ENCODE results near the gene VAPB. TPM values are rescaled to one million over a fixed set of nuclear protein-coding genes. Genes with fewer than 3 reads are reported as not detected.
"Not testable (repeated sequence)": the region's sequence is repeated elsewhere in the genome, so short reads cannot be mapped to it uniquely, and the experiment has no call there.

Gene VAPB
- polyA plus RNA-seq, 3 donors, result 51.8 to 59.3 (median 58.2) TPM

- no peak for DNase-seq (ENCODE audit: extremely low read depth in 1 of 11, low read depth in 9 of 11, low spot score in 4 of 11)
Measured at GRCh38 chr20:58398254-58398653, 9.2 kb downstream of the VAPB start.

DNA sequence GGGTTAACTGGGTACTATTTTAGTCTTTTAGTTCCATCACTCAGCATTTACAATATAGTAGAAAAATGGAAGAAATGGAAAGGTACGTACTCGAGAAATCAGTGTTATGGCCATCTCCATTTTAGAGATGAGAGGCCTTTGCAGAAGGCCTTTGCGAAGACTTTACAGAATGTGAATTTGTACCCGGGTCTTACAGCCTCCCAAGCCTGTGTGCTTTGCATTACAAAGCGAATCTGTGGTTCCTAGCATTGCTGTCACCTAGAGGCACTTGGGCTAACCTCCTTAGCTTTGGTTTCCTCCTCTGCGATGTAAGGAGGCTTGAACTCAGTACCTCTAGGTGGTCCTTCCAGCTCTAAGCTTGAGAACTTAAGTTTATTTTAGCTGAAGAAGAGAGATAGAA is 10.9 kb downstream of the VAPB start:
- no peak for DNase-seq (ENCODE audit: extremely low read depth in 1 of 11, low read depth in 9 of 11, low spot score in 4 of 11)

GRCh38 chr20:58401162-58401561 is 12.1 kb downstream of the VAPB start:
- no peak for DNase-seq (ENCODE audit: extremely low read depth in 1 of 11, low read depth in 9 of 11, low spot score in 4 of 11)

DNA sequence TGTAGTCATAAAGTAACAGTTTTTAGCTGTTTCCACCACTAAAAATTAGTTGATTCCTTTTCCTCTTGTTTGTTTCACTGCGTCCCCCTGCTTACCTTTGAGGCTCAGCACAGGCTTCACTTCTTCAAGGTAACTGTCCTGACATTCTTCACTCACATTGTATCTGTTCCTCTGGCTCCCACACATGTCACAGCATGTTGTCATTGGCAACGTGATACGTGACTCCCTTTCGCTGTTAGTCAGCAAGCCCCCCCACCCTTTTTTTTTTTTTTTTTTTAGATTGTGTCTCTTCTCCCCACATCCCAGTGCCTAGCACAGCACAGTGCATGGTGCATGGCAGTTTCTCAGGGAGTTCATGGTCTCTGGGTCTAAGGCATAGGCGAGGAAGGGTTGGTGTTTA is 13.3 kb downstream of the VAPB start:
- DNase-seq (ENCODE audit: extremely low read depth in 1 of 11, low read depth in 9 of 11, low spot score in 4 of 11), result no peak

GRCh38 chr20:58402827-58403226 is 13.8 kb downstream of the VAPB start:
- no peak for DNase-seq (ENCODE audit: extremely low read depth in 1 of 11, low read depth in 9 of 11, low spot score in 4 of 11)

GRCh38 chr20:58403272-58403671 is 14.2 kb downstream of the VAPB start:
- no peak for DNase-seq (ENCODE audit: extremely low read depth in 1 of 11, low read depth in 9 of 11, low spot score in 4 of 11)

GRCh38 chr20:58405504-58406291 is 16.7 kb downstream of the VAPB start:
- no peak for DNase-seq (ENCODE audit: extremely low read depth in 1 of 11, low read depth in 9 of 11, low spot score in 4 of 11)

DNA sequence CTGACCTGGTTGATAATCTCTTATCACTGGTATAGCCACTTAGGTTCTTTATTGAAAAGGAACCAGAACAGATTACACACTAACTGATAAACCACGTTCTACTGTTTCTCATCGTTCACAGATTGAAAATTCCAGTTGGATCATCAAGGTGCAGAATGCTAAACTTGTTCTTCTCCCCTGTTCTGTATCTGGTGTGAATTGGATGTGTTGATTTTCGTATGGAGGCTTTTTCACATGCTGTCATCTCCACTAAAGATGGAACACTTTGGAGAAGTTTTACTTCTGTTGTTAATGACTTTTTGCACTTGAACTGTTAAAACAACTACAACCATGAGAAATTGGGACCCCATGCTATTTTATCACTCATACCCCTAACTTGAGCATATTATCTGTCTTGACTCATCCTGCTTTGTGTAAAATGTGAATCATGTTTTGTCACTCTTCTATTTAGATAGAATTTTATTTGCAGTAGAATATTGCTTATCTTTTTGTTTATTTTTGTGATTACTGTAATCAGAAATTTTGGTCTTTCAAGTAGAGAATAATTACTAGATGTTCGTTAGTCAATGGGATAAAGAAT is 17.5 kb downstream of the VAPB start:
- DNase-seq (ENCODE audit: extremely low read depth in 1 of 11, low read depth in 9 of 11, low spot score in 4 of 11), result no peak

- no peak for DNase-seq (ENCODE audit: extremely low read depth in 1 of 11, low read depth in 9 of 11, low spot score in 4 of 11)
Measured at GRCh38 chr20:58407201-58407873, 18.3 kb downstream of the VAPB start.

DNA sequence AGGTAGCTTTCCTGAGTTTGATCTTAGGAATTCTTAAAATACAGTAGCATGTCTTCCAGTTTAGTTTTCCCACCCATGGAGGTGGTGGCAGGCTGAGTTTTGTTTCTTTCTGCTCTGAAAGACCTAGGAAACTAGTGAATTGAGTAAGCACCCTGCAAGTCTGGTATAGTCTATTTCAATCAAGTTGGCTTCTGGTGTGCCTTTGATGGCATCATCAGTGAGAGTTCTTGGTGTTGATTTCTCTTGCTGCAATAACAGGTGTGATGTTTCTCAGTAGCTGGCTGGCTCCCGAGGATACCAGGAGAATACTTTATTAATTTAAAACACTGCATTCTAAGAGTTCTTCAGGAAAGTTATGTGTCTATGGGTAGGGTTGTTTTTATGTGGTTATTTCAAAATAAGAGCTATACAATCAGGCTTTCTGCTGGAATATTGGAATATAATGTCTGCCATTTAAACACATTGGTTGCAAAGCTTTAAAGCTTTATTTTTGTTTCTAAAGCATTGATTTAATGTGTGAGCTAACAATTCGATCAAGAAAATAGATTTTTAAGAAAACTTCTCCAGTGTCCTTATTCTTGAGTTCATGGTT is 19.0 kb downstream of the VAPB start:
- no peak for DNase-seq (ENCODE audit: extremely low read depth in 1 of 11, low read depth in 9 of 11, low spot score in 4 of 11)

GRCh38 chr20:58408603-58409246 is 19.7 kb downstream of the VAPB start:
- no peak for DNase-seq (ENCODE audit: extremely low read depth in 1 of 11, low read depth in 9 of 11, low spot score in 4 of 11)

DNA sequence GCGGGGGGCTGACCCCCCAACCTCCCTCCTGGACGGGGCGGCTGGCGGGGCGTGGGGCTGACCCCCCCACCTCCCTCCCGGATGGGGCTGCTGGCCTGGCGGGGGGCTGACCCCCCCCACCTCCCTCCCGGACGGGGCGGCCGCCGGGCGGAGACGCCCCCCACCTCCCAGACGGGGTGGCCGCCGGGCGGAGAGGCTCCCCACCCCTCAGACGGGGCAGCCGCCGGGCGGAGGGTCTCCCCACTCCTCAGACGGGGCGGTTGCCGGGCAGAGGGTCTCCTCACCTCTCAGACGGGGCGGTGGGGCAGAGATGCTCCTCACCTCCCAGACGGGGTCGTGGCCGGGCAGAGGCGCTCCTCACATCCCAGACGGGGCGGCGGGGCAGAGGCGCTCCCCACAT is 25.2 kb downstream of the VAPB start:
- not testable (repeated sequence) for DNase-seq (ENCODE audit: extremely low read depth in 1 of 11, low read depth in 9 of 11, low spot score in 4 of 11)

GRCh38 chr20:58414786-58415185 is 25.8 kb downstream of the VAPB start:
- not testable (repeated sequence) for DNase-seq (ENCODE audit: extremely low read depth in 1 of 11, low read depth in 9 of 11, low spot score in 4 of 11)

- no peak for DNase-seq (ENCODE audit: extremely low read depth in 1 of 11, low read depth in 9 of 11, low spot score in 4 of 11)
Measured at GRCh38 chr20:58416057-58416456, 27.0 kb downstream of the VAPB start.

DNA sequence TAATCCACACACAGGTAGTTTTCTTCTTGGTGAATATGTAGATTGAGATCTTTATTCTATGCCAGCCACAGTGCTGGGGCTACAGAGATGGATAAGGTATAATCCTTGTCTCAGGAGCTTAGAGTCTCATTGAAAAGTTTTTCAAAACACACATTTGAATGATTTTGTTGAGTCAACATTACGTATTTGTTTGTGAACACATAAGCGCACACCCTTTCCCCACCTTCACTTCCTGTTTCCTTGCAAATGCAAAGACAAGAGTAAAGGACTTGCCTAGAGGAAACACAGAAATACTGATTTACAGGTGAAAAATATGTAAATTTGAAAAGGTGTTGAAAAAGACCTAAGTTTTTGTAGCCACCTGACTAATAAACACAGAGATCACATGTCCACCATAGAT is 27.8 kb downstream of the VAPB start:
- DNase-seq (ENCODE audit: extremely low read depth in 1 of 11, low read depth in 9 of 11, low spot score in 4 of 11), result no peak

DNA sequence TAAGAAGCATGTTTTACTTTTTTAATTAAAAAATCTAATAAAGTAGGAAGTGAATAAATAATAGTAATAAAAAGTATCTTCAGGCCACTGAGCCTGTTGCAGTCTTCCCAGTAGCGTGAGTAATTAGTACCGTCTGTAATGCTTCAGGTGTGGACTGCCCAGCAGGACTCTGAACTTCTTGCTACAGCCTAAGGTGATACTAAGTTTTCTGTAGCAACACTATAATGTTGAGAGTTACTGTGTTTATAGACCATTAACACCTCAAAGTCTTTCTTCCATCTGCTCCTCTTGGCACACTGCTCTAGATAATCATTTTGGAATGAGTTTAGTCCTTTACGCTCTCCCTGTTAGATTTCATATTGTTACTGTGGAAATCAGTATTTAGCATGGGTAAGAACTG is 28.4 kb downstream of the VAPB start:
- no peak for DNase-seq (ENCODE audit: extremely low read depth in 1 of 11, low read depth in 9 of 11, low spot score in 4 of 11)

GRCh38 chr20:58418949-58419748 is 30.1 kb downstream of the VAPB start:
- no peak for DNase-seq (ENCODE audit: extremely low read depth in 1 of 11, low read depth in 9 of 11, low spot score in 4 of 11)

DNA sequence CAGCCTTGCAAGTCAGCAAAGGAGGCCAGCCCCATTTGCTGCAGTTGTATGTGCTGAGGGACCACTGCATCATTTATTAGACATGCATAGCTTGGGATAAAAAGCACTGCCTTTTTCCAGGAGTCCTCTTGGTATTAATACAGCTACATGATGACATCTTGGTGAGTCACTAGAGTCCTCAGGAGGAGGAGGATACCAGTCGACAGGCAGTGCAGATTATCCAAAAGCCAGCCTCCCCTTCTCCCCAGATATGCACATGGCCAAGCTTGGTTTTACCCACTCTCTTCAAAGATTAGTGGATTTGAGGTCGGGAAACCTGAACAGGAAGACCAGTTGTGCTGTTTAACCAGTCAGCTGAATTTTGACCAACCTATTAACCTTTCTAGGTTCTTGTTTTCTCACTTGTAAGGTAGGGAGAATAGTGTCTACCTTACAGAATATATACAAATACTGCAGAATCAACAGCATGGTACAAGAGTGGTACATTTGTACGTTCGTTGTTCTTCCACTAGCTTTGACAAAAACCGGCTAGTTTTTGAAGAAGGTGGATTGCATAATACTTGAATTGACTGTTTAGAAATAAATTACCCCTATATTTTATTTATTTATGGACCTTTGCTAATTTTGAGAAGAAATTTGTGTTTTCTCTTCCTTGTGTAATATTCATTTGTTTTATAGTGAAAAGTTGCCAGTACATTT is 31.9 kb downstream of the VAPB start:
- DNase-seq (ENCODE audit: extremely low read depth in 1 of 11, low read depth in 9 of 11, low spot score in 4 of 11), result no peak
